GM18861 (cell line): ENCODE data around the gene YTHDF2.
"Not testable (repeated sequence)": the region's sequence is repeated elsewhere in the genome, so short reads cannot be mapped to it uniquely, and the experiment has no call there.

Experiments
- ATAC-seq: cut with Tn5 transposase; IDR thresholded peaks from one replicate; pipeline ENCODE4 v1.9.1; 2021; ENCODE audit not compliant: unreplicated experiment

Gene YTHDF2

DNA sequence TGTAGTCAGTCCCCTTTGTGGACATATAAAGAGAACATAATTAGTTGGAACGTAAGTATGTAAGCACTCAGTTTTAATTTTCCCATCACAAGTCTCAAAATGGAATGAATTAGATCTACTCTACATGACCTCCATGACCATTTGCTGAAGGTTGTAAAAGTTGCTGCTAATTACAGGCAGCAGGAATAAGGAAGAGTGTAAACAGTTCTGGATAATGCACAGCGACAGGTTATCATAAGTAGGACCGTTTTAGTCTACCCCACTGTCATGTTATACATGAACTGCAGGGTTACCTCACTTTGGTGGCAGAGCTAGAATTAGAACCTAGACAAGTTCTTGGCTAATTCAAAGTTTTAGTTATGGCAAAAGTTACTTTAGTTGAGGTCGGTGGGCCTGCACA is 21.7 kb downstream of the YTHDF2 start:
- ATAC-seq: no peak

DNA sequence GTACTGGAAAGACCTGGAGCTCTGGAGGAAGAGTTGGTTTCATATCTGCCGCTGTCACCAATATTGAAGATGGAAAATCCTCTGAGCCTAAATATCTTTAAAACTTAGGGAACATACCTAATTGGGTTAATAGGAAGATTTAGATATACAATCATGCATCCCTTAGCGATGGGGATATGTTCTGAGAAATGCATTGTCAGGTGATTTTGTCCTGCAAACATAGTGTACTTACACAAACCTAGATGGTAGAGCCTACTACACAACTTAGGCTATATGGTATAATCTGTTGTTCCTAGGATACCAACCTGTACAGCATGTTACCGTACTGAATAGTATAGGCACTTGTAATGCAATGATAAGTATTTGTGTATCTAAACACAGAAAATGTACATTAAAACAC is 22.5 kb downstream of the YTHDF2 start:
- ATAC-seq: no peak

DNA sequence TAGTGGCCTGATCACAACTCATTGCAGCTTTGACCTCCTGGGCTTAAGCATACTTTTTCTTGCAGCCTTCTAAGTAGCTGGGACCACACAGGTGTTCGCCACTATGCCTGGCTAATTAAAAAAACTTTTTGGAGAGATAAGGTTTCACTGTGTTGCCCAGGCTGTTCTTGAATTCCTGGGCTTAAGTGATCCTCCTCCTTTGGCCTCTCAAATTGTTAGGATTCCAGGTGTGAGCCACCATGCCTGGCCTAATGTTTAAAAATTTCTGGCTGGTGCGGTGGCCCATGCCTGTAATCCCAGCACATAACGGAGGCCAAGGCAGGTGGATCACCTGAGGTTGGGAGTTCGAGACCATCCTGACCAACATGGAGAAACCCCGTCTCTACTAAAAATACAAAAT is 24.4 kb downstream of the YTHDF2 start:
- ATAC-seq: no peak

DNA sequence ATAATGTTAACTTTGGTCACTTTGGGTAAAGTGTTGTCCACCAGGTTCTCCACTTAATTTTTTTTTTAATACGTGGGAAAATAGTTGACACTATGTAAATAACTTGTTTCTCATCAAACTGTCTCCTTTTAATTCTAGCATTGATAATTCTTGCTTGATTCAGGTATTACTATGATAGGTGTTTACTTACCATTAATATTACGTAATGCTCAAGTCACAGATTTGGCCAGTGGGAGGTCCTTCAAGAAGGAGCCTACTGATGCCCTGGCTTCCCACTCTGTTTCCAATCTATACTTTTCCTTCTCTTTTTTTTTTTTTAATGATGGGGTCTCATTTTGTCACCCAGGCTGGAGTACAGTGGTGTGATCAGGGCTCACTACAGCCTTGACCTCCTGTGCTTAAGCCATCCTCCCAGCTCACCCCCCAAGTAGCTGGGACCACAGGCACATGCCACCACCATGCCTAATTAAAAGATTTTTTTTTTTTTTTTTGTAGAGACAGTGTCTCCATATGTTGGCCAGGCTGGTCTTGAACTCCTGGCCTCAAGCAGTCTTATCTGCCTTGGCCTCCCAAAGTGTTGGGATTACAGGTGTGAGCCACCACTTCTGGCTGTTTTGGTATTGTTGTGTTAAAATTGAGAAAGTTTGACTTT is 29.9 kb downstream of the YTHDF2 start:
- no peak for ATAC-seq

DNA sequence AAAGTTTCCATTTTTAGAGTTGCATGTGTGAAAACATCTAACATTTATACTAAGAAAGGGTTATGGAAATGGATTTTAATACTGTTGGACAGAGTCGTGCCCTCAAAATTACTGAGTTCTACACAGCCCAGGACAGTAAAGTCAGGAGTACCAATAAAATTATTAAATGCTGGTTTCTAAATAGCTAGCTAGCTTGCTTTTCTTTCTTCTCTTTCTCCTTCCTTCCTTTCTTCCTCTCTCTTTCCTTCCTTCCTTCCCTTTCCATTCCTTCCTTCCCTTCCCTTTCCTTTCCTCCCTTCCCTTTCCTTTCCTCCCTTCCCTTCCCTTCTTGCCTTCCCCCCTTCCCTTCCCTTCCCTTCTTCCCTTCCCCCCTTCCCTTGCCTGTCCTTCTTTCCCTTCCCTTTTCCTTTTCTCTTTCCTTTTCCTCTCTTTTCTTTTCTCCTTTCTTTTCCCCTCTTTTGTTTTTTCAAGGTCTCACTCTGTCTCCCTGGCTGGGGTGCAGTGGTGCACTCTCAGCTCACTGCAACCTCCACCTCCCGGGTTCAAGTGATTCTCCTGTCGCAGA is 33.9 kb downstream of the YTHDF2 start:
- ATAC-seq: no peak

DNA sequence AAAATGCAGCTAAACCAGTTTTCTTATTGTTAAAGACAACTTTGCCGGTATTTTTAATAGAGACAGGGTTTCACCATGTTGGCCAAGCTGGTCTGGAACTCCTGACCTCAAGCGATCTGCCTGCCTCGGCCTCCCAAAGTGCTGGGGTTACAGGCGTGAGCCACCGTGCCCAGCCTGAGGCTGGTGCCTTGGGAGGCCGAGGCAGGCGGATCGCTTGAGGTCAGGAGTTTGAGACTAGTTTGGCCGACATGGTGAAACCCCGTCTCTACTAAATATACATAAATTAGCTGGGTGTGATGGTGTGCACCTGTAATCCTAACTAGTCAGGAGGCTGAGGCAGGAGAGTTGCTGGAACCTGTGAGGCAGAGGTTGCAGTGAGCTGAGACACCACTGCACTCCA is 35.2 kb downstream of the YTHDF2 start:
- ATAC-seq: not testable (repeated sequence)

DNA sequence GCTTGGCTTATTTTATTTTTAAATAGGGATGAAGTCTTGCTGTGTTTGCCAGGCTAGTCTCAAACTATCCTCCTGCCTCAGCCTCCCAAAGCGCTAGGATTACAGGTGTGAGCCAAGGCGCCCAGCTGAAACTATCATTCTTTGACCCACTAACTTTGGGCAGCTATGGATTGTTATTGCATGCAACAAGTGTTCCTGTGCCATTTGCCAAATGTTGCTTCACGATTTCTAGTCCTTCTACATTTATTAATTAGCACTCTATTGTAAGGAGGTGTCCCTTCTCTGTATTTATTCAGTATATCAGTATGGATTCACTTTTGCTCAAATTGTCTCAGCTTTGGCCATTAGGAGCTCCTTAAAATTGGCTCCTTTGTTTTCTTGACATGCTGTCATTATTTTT is 36.4 kb downstream of the YTHDF2 start:
- no peak for ATAC-seq

DNA sequence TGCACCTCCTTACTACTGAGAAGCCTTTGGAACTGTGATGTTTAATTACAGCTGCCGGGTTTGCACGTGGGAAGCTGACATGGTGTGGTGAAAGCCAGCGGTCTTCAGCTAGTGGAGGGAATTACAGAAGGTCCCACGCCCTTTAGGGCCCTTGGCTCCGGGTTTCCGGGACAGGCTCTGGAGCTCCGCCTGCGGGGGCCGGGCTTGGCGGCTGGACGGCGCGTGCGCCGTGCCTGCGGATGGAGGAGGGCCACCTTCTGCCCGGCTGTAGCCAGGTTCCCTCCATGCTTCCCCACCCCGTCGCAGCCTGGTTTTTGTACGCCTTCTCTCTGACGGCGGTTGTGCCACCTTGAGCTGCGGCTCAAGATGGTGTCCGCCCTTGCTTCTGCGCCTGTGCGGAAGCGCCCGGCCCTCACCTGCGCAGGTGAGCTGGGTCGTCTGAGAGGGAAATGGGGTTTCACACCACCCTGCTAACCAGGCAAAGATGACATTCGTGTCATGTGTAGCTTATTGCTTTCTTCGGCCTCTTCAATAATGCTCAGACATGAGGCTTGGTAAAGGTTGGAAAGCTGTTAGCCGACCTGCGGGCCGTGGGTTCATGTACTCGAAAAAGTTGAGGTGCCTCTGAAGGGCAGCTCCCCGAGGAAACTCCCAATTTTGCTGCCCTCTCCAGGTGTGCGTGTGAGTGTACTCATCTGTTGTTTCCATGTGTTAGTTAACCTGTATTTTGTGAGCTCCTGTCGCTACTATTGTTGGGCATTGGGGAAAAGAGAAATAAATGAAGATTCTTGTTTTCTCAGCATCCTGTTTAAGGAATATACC is 38.6 kb downstream of the YTHDF2 start:
- ATAC-seq: peak; percentile 57

DNA sequence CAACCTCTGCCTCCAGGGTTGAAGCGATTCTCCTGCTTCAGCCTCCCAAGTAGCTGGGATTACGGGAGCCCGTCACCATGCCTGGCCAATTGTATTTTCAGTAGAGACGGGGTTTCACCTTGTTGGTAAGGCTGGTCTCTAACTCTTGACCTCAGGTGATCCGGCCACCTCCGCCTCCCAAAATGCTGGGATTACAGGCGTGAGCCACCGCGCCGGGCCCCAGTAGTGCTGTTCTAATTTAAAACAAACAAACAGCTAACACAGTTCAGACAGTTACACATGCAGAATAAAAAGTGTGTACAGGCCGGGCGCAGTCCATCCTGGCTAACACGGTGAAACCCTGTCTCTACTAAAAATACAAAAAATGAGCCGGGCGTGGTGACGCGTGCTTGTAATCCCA is 39.6 kb downstream of the YTHDF2 start:
- no peak for ATAC-seq

DNA sequence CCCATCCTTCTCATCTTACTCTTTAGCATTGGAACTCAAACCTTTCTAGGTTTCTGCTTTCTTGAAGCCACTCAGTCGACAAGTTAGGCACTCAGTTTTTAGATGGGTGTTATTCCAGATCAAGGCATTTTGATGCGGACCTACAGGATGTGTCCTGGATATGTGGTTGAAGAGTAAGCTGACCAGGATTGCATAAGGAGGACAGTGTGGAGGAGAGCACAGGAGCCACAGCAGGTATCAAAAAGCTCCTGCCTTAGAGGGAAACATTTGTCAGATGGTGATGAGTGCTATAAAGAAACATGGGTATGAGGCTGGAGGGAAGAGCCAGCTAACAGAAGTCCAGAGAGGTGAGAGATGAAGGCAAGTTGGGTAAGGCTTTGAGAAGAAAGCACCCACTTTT is 41.3 kb downstream of the YTHDF2 start:
- ATAC-seq: no peak

DNA sequence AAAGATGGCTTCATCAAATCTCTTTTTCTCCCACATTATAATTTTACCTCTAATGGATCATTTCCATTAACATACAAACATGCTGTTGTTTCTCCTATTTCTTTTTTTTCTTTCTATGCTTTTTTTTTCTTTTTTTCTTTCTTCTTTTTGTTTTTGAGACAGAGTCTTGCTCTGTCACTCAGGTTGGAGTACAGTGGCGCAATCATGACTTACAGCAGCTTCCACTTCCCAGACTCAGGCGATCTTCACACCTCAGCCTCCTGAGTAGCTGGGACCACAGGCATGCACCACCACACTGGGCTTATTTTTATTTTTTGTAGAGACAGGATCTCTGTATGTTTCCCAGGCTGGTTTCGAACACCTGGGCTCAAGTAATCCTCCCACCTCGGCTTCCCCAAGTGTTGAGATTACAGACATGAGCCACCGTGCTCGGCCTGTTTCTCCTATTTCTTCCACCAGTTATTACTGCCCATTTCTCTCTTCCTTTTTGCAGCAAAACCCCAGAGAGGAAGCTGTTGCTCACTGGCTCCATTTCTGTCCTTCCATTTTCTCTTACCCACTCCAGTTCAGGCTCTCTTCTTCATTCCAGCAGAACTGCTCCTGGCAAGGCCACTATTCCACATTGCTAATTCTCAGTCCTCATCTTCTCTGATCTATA is 43.1 kb downstream of the YTHDF2 start:
- no peak for ATAC-seq

DNA sequence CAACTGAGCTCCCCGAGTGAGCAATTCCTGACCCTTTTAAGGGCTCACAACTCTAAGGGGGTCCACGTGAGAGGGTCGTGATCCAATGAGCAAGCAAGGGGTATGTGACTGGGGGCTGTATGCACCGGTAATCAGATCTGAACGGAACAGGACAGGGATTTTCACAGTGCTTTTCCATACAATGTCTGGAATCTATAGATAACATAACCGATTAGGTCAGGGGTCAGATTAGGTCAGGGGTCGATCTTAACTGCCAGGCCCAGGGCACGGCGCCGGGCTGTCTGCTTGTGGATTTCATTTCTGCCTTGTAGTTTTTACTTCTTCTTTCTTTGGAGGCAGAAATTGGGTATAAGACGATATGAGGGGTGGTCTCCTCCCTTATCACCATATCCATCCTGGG is 44.6 kb downstream of the YTHDF2 start:
- ATAC-seq: no peak

DNA sequence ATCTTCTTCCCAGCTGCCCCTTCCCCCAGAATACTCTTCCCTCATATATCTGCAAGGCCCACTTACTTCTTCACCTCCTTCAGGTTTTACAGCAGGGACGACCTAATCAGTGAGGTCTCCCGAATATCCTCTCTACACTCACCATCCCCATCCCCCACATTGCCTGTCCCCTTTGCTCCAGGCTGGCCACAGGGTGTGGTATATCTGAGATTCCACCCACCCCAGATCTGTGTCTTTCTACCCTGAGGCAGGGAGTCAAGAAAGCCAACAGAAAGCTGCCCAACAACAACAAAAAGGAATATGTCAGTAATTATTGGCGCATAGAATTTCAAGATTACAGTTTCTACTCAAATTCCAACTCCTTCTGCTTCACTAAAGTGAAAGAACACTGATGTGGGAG is 45.3 kb downstream of the YTHDF2 start:
- no peak for ATAC-seq

DNA sequence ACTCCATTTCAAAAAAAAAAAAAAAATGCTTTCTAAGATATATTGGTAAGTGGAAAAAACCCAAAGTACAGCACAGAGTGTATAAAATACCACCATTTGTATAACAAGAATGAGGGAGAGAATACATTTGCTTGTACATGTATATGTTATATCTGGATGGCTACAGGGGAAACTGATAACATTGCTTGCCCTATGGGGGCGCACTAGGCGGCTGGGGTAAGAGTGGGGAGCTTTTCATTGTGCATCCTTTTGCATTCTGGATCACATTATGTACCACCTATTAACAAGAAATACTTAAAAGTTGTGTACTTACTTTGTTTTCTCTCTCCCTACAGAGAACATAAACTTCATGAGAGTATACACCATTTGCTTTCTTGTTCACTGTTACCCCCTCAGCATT is 46.6 kb downstream of the YTHDF2 start:
- no peak for ATAC-seq

DNA sequence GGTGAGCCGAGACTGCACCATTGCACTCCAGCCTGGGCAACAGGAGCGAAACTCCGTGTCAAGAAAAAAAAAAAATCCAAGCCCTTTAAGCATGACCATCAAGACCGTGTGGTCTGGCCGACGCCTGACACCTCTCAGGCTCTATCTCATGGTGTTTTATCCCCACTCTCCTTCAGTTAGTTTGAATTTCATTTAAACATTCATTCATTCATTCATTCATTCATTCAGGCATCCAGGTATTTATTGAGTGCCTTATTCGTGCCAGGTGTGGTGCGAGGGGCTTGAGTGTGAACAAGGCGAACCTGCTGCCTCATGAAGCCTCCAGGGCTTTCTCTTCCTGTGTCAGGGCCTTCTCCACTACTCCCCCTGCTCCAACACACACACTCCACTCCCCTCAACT is 52.7 kb downstream of the YTHDF2 start:
- ATAC-seq: no peak

DNA sequence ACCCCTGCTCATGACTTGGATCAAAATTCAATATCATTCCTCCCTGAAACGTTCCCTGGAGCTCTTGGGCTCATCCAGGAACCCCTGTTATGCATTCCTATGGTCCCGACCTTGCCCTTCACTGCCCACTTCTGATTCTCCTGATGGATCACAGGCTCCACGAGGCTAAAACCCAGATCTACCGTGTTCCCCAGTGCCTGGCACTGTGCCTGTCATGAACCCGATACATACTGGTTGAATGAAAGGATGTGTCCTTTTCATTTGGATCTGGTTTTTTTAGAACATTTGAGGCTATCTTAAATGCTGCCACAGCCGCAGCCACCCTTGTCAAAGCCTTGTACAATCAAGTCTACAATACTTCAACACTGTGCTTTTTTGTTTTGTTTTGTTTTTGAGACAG is 53.1 kb downstream of the YTHDF2 start:
- no peak for ATAC-seq

DNA sequence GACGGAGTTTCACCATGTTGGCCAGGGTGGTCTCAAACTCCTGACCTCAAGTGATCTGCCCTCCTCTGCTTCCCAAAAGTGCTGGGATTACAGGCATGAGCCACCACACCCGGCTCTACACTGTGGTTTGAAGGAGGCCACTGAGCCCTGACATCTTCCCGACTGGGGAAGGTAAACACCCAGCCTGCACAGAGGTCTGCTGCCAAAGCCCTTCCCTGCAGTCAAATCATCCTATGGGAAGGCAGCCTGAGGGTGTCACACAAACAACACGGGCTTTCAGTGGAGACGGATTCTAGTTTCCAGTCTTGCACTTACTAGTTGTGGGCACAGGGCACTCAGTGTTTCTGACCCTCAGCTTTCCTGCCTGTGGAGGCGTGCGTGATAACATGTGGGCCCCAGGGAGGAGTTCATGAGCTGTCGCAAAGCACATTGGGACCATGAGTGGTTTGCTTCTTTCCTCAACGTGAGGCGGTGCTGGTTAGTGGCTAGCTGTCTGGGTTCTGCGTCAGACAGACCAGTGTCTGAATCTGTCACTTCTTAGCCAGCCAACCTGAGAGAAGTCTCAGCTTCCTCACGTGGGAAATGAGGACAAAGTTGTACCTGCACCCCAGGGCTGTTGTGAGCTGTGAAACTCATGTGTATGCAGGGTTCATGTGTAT is 53.8 kb downstream of the YTHDF2 start:
- no peak for ATAC-seq

DNA sequence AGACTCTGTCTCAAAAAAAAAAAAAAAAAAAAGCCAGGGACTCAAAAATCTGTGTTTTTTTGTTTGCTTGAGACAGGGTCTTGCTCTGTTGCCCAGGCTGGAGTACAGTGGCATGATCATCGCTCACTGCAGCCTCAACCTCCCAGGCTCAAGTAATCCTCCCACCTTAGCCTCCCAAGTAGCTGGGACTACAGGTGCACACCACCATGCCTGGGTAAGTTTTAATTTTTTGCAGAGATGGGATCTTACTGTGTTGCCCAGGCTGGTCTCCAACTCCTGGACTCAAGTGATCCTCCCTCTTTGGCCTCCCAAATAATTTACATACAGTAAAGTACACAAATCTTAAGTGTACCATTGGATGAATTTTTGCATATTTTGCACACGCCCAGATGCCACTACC is 55.2 kb downstream of the YTHDF2 start:
- ATAC-seq: not testable (repeated sequence)

DNA sequence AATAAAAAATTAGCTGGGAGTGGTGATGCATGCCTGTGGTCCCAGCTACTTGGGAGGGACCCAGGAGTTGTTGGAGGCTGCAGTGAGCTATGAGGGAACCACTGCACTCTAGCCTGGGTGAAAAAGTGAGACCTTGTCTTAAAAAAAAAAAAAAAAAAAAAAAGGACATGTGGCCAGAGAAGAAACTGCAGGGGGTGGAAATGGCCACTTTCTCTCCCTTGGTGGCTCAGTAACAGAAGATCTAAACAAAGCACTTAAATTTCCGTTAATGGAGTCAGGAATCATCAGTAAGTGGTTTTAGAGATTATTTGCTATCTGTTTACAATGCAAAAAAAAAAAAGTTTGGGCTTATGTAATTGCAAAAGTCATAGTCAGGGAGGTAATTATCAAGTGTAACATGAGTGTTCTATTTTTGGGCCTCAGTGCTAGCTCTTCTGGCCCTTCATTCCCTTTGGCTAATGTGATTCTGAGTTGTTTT is 55.9 kb downstream of the YTHDF2 start:
- ATAC-seq: no peak

DNA sequence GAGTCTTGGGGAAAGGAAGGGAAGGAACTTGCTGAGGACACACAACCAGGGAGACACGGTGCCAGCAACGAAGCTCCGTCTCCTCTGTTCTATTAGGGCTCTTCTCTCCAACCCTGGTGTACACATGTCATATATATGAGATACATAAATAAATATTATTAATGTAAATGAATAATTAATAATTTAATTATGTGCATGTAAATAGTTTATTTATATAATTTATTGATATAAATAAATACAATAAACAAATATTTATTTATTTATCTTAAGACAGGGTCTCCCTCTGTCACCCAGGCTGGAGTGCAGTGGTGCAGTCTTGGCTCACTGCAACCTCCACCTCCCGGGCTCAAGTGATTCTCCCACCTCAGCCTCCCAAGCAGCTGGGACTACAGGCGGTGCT is 57.8 kb downstream of the YTHDF2 start:
- not testable (repeated sequence) for ATAC-seq
